Central memory CD8-positive, alpha-beta T cell (primary cell): ENCODE measurements around the gene HS3ST4.

Experiments used
- ATAC-seq: fragments of 150-1000 bp; cut with Tn5 transposase; replicated peaks from 2 replicates; pipeline ENCODE4 v1.10.0; 2022; ENCODE audit warnings: mild to moderate bottlenecking, moderate FRiP score, moderate number of reproducible peaks; ENCODE audit not compliant: poor library complexity, severe bottlenecking; ENCODE audit errors: extremely low read depth
- DNase-seq, 2 donors: peaks; one replicate each; pipeline ENCODE4 v3.0.0; 2021; ENCODE audit warnings: low spot score in 2 of 2
- H3K27ac Mint-ChIP-seq: one replicate; pipeline ENCODE4 v1.8.0; 2022; ENCODE audit warnings: low read depth, mild to moderate bottlenecking, moderate library complexity, mixed read lengths
- H3K27me3 Mint-ChIP-seq: one replicate; pipeline ENCODE4 v1.8.0; 2022; ENCODE audit warnings: mixed read lengths
- H3K36me3 Mint-ChIP-seq: one replicate; pipeline ENCODE4 v1.8.0; 2022; ENCODE audit warnings: mild to moderate bottlenecking, moderate library complexity, mixed read lengths; ENCODE audit not compliant: insufficient read depth
- H3K4me1 Mint-ChIP-seq: one replicate; pipeline ENCODE4 v1.8.0; 2022; ENCODE audit warnings: mixed read lengths
- H3K4me3 Mint-ChIP-seq: one replicate; pipeline ENCODE4 v1.8.0; 2022; ENCODE audit warnings: mild to moderate bottlenecking, moderate library complexity, mixed read lengths
- H3K9me3 Mint-ChIP-seq: one replicate; pipeline ENCODE4 v1.8.0; 2022; ENCODE audit warnings: mixed read lengths

Gene HS3ST4

DNA sequence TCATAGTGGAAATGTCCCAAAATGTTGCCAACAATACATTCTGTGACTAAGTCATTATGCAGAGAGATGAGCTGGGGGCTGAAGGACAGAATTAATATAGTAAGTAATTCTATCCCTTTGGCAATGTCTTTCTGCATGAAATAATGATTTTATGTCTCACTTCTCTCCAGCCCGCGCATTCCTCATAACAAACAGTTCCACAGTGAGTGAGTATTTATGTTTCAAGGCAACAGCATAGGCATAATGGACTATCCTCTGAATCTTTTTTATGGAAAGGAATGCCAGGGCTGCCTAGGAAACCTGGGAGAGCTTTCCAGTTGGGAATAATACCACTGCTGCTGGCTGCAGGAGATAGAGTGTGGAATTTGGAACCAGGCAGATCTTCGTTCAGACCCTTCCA lies 477.7 kb downstream of the HS3ST4 start:
- no peak for ATAC-seq
- Mint-ChIP-seq H3K4me1 (no peaks in the 10 kb centered on the region), H3K4me3 (no peak overlapping the region), H3K9me3 (no peaks in the 10 kb centered on the region), H3K27ac (no peak overlapping the region), H3K36me3 (no peaks in the 10 kb centered on the region), H3K27me3 (peaks cover 31% of the 10 kb centered on the region)
- DNase-seq, result no peak

DNA sequence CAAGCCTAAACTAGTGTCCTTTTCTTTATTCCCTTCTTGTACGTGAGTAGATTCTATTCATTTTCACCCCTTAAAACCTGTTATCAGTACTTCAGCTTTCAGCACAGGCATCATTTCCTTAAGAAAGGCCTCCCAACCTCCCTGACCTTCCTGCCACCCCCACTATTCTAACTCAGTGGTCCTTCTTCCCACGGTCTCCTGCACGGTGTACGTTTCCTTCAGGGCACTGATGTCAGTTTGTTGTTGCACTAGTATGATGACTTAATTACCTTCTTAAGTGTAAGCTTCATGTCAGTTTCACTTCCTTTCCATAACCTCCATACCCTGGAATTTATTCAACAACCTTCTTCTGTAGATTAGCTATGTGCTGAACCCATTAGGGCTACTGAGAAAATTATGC lies 484.2 kb downstream of the HS3ST4 start:
- H3K4me1 Mint-ChIP-seq, result no peaks in the 10 kb centered on the region
- no peak for DNase-seq
- H3K9me3 Mint-ChIP-seq, result no peaks in the 10 kb centered on the region
- no peak for ATAC-seq
- no peak overlapping the region for H3K27ac Mint-ChIP-seq
- H3K4me3 Mint-ChIP-seq, result no peak overlapping the region
- peaks cover 5% of the 10 kb centered on the region for H3K27me3 Mint-ChIP-seq
- H3K36me3 Mint-ChIP-seq, result no peaks in the 10 kb centered on the region

DNA sequence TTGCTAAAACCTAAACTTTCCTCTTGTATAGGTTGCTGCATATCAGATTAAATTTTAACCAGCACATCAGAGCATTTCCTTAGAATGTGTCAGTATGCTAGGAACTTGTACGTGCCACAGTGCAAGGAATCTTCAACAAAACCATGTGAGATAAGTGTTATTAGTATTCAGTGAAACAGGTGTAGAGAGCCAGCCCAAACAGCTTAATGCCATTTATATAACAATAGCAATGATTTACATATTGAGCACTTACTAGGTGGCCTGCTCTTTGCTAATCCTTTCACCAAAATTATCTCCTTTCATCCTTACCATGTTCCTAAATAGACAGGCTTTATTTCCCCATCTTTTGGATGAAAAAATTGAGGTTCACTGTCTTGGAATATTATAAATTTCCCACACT lies 485.7 kb downstream of the HS3ST4 start:
- no peak for ATAC-seq

DNA sequence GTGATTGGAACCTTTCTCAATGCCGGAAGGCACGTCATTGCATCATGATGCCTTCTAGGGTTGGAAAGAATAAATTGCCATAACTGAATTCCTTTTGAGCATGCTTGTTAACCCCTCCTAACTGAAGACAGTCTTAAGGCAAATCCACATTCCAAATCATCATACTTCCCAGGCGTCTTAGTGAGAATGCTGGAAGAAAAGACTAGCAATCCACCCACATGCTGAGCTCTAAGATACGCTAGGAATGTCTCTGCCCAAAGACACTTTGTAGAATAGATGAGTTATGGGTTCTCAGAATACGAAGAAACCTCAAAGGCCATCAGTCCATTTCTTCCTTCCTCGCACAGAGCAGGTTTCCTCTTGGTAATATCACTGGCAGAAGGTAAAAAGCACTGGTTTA lies 486.5 kb downstream of the HS3ST4 start:
- no peaks in the 10 kb centered on the region for H3K27me3 Mint-ChIP-seq

More for the DNA sequence above, 485.7 kb downstream of the HS3ST4 start:
- Mint-ChIP-seq H3K27me3 (no peaks in the 10 kb centered on the region), H3K4me1 (no peaks in the 10 kb centered on the region), H3K27ac (no peak overlapping the region), H3K4me3 (no peak overlapping the region), H3K36me3 (no peaks in the 10 kb centered on the region), H3K9me3 (no peaks in the 10 kb centered on the region)
- DNase-seq, result no peak

DNA sequence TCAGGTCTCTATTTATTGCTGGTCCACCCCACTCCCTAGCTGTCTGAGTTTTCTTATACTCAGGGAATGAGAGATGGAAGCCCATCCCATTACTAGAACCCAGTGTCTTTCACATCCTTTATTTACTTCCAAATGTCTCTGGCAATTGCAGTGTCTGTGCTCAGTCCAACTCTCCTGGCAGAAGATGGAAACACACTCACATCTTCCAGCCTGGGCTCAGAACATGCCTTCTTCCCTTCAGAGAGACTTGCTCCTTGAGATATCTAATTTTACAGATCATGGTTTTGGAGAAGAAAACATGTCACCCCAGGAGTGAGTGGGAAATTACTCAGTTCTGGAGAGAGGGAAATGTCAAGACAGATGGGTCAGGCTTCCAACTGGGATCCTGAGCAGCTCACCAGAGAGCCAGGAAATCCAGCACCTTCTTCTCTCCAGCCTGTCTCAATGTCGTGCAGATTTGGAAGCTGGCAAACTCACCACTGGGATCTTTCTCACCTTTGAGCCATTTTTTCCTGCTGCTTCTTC lies 494.4 kb downstream of the HS3ST4 start:
- no peak for DNase-seq
- Mint-ChIP-seq H3K4me3 (no peak overlapping the region), H3K9me3 (no peaks in the 10 kb centered on the region), H3K27ac (no peak overlapping the region), H3K4me1 (no peaks in the 10 kb centered on the region), H3K36me3 (no peaks in the 10 kb centered on the region), H3K27me3 (peaks cover 33% of the 10 kb centered on the region)
- no peak for ATAC-seq

More for the DNA sequence above, 486.5 kb downstream of the HS3ST4 start:
- no peak for ATAC-seq
- Mint-ChIP-seq H3K4me3 (no peak overlapping the region), H3K27ac (no peak overlapping the region), H3K4me1 (no peaks in the 10 kb centered on the region), H3K36me3 (no peaks in the 10 kb centered on the region), H3K9me3 (no peaks in the 10 kb centered on the region)
- no peak for DNase-seq
